ENCODE data around the gene ZMAT5. TPM values are rescaled to one million over a fixed set of nuclear protein-coding genes. Genes with fewer than 3 reads are reported as not detected.

ZMAT5 gene
- total RNA-seq, 2 donors from 2014 or later = 9.1 to 9.9 TPM

GRCh38 chr22:29689880-29690213 lies 77.0 kb downstream of the ZMAT5 start:
- ATAC-seq = peak; percentile 66

GRCh38 chr22:29689206-29689879 lies 77.5 kb downstream of the ZMAT5 start:
- Histone ChIP-seq H3K4me1 (no peaks in the 10 kb centered on the region), H3K9me3 (no peaks in the 10 kb centered on the region), H3K27me3 (no peaks in the 10 kb centered on the region), H3K27ac (no peak overlapping the region), H3K36me3 (replicated peaks in 1 of 2; ENCODE audit: insufficient read depth in 1 of 2, low read depth in 2 of 2) (peaks cover 0 to 2% of the 10 kb centered on the region in 2 donors), H3K4me3 (no peak overlapping the region)
- no peak for DNase-seq
- no peak for ATAC-seq
- no peak for TF ChIP-seq POLR2A (IDR thresholded peaks at IDR 0.05)
- TF ChIP-seq CTCF (IDR thresholded peaks at IDR 0.05) = no peak
- 83 to 90% methylated on average over 5 of the region's 5 CpGs for WGBS, 2 donors
- intact Hi-C loops (cut with DNase I) = no loop called here

More at GRCh38 chr22:29689880-29690213, 77.0 kb downstream of the ZMAT5 start:
- no peaks in the 10 kb centered on the region for H3K4me1 ChIP-seq
- no peak overlapping the region for H3K27ac ChIP-seq
- DNase-seq = peak; percentile 56 to 73 (median 67)
- H3K36me3 ChIP-seq (replicated peaks in 1 of 2; ENCODE audit: insufficient read depth in 1 of 2, low read depth in 2 of 2) = peaks cover 0 to 2% of the 10 kb centered on the region in 2 donors
- no peaks in the 10 kb centered on the region for H3K27me3 ChIP-seq
- TF ChIP-seq CTCF (IDR thresholded peaks at IDR 0.05) = peak; percentile 48 to 77 (median 67)
- no peak for TF ChIP-seq POLR2A (IDR thresholded peaks at IDR 0.05)
- no peaks in the 10 kb centered on the region for H3K9me3 ChIP-seq
- intact Hi-C loops (cut with DNase I) = loop anchor here (5.0 to 10.0 kb wide), 2 partner anchors 315 to 397 kb away; no protein-coding TSS in a partner anchor
- WGBS, 2 donors = 8 to 10% methylated on average over 8 of the region's 8 CpGs
- no peak overlapping the region for H3K4me3 ChIP-seq

- intact Hi-C loops (cut with DNase I) = no loop called here
- H3K36me3 ChIP-seq (replicated peaks in 1 of 2; ENCODE audit: insufficient read depth in 1 of 2, low read depth in 2 of 2) = peaks cover 4 to 11% of the 10 kb centered on the region in 2 donors
Measured at GRCh38 chr22:29684244-29684643, 82.6 kb downstream of the ZMAT5 start.

GRCh38 chr22:29683536-29683935 lies 83.3 kb downstream of the ZMAT5 start:
- H3K9me3 ChIP-seq = no peaks in the 10 kb centered on the region
- no peak for TF ChIP-seq POLR2A (IDR thresholded peaks at IDR 0.05)
- TF ChIP-seq CTCF (IDR thresholded peaks at IDR 0.05) = no peak
- no peak overlapping the region for H3K4me3 ChIP-seq
- DNase-seq (no peak), ATAC-seq (no peak)
- H3K4me1 ChIP-seq = no peaks in the 10 kb centered on the region
- H3K27ac ChIP-seq = no peak overlapping the region
- no peaks in the 10 kb centered on the region for H3K27me3 ChIP-seq
- peaks cover 11 to 17% of the 10 kb centered on the region in 2 donors for H3K36me3 ChIP-seq (replicated peaks in 1 of 2; ENCODE audit: insufficient read depth in 1 of 2, low read depth in 2 of 2)
- WGBS, 2 donors = 93 to 97% methylated on average over 4 of the region's 4 CpGs
- intact Hi-C loops (cut with DNase I) = no loop called here

More at GRCh38 chr22:29684244-29684643, 82.6 kb downstream of the ZMAT5 start:
- TF ChIP-seq CTCF (IDR thresholded peaks at IDR 0.05) (no peak), POLR2A (IDR thresholded peaks at IDR 0.05) (no peak)
- WGBS, 2 donors = 97 to 98% methylated on average over 4 of the region's 4 CpGs
- H3K9me3 ChIP-seq = no peaks in the 10 kb centered on the region
- no peaks in the 10 kb centered on the region for H3K4me1 ChIP-seq
- DNase-seq (no peak), ATAC-seq (no peak)
- no peaks in the 10 kb centered on the region for H3K27me3 ChIP-seq
- H3K27ac ChIP-seq = no peak overlapping the region
- H3K4me3 ChIP-seq = no peak overlapping the region

Small RNA genes within 50 kb of the gene (small RNA-seq; reads per million reads assigned to genes)
- not detected for gene AC004882.2
- not detected for gene RF00019

Other genes starting within 250 kb of the ZMAT5 start
- gene THOC5, start 213.2 kb downstream of the ZMAT5 start, total RNA-seq = 10 to 100 TPM; 20.0 to 29.0 TPM
- 10 to 100 TPM in 1 of 2 donors, 1 to 10 TPM in 1; 9.2 to 25.4 TPM for gene NIPSNAP1, start 185.9 kb downstream of the ZMAT5 start, total RNA-seq
- gene NF2, start 163.4 kb downstream of the ZMAT5 start, total RNA-seq = 10 to 100 TPM; 21.4 to 26.5 TPM
- gene CABP7, start 47.0 kb downstream of the ZMAT5 start, total RNA-seq = 1 to 10 TPM in 1 of 2 donors, under 1 TPM in 1; 0.78 to 2.6 TPM
- gene UQCR10, start 362 bp upstream of the ZMAT5 start, total RNA-seq = 10 to 100 TPM; 21.0 to 27.4 TPM
- gene ASCC2, start 71.3 kb upstream of the ZMAT5 start, total RNA-seq = 10 to 100 TPM; 34.3 to 42.0 TPM
- gene MTMR3, start 116.2 kb upstream of the ZMAT5 start, total RNA-seq = 10 to 100 TPM; 37.9 to 46.7 TPM